ENCODE measurements around the gene UNC13A. TPM values are rescaled to one million over a fixed set of nuclear protein-coding genes. Genes with fewer than 3 reads are reported as not detected.
A peak's percentile ranks its signal among the peaks of the same experiment; 100 is the strongest.

UNC13A gene
- total RNA-seq, 2 donors from 2014 or later, result 0.16 to 0.45 TPM

- H3K27ac Mint-ChIP-seq, result no peak overlapping the region
- peaks cover 9% of the 10 kb centered on the region for H3K9me3 Mint-ChIP-seq
- ATAC-seq (replicated peaks), result no peak
- peaks cover 21% of the 10 kb centered on the region for H3K27me3 Mint-ChIP-seq
- H3K36me3 Mint-ChIP-seq (ENCODE audit: low read depth), result no peaks in the 10 kb centered on the region
- no peaks in the 10 kb centered on the region for H3K4me1 Mint-ChIP-seq
- no peak overlapping the region for H3K4me3 Mint-ChIP-seq
Observed at GRCh38 chr19:17665058-17665457, 23.1 kb downstream of the UNC13A start.

GRCh38 chr19:17659996-17660395 lies 28.2 kb downstream of the UNC13A start:
- H3K27me3 Mint-ChIP-seq, result peaks cover 9% of the 10 kb centered on the region
- H3K4me3 Mint-ChIP-seq, result no peak overlapping the region
- H3K9me3 Mint-ChIP-seq, result peaks cover 6% of the 10 kb centered on the region
- no peak for ATAC-seq (replicated peaks)
- H3K27ac Mint-ChIP-seq, result no peak overlapping the region
- H3K36me3 Mint-ChIP-seq (ENCODE audit: low read depth), result no peaks in the 10 kb centered on the region
- no peaks in the 10 kb centered on the region for H3K4me1 Mint-ChIP-seq

- Mint-ChIP-seq H3K9me3 (no peaks in the 10 kb centered on the region), H3K27me3 (peaks cover 5% of the 10 kb centered on the region), H3K27ac (no peak overlapping the region), H3K36me3 (ENCODE audit: low read depth) (no peaks in the 10 kb centered on the region), H3K4me1 (no peaks in the 10 kb centered on the region), H3K4me3 (no peak overlapping the region)
- ATAC-seq (replicated peaks), result no peak
Observed at GRCh38 chr19:17658666-17659065, 29.5 kb downstream of the UNC13A start.

GRCh38 chr19:17658240-17658639 lies 29.9 kb downstream of the UNC13A start:
- Mint-ChIP-seq H3K27me3 (peaks cover 5% of the 10 kb centered on the region), H3K4me3 (no peak overlapping the region), H3K9me3 (no peaks in the 10 kb centered on the region), H3K27ac (no peak overlapping the region), H3K4me1 (no peaks in the 10 kb centered on the region), H3K36me3 (ENCODE audit: low read depth) (no peaks in the 10 kb centered on the region)
- ATAC-seq (replicated peaks), result no peak

GRCh38 chr19:17656970-17657369 lies 31.2 kb downstream of the UNC13A start:
- Mint-ChIP-seq H3K9me3 (no peaks in the 10 kb centered on the region), H3K27me3 (peaks cover 5% of the 10 kb centered on the region)

GRCh38 chr19:17655751-17656472 lies 32.2 kb downstream of the UNC13A start:
- no peak for ATAC-seq (replicated peaks)
- peaks cover 5% of the 10 kb centered on the region for H3K27me3 Mint-ChIP-seq

More at GRCh38 chr19:17656970-17657369, 31.2 kb downstream of the UNC13A start:
- Mint-ChIP-seq H3K4me3 (no peak overlapping the region), H3K36me3 (ENCODE audit: low read depth) (no peaks in the 10 kb centered on the region), H3K27ac (no peak overlapping the region), H3K4me1 (no peaks in the 10 kb centered on the region)
- no peak for ATAC-seq (replicated peaks)

GRCh38 chr19:17654993-17655392 lies 33.2 kb downstream of the UNC13A start:
- ATAC-seq (replicated peaks), result peak; percentile 53
- Mint-ChIP-seq H3K27me3 (peaks cover 5% of the 10 kb centered on the region), H3K4me3 (no peak overlapping the region), H3K9me3 (no peaks in the 10 kb centered on the region), H3K36me3 (ENCODE audit: low read depth) (no peaks in the 10 kb centered on the region), H3K27ac (peak overlapping the region; percentile 71), H3K4me1 (no peaks in the 10 kb centered on the region)

More at GRCh38 chr19:17655751-17656472, 32.2 kb downstream of the UNC13A start:
- Mint-ChIP-seq H3K36me3 (ENCODE audit: low read depth) (no peaks in the 10 kb centered on the region), H3K4me3 (no peak overlapping the region), H3K27ac (peak overlapping the region; percentile 71), H3K4me1 (no peaks in the 10 kb centered on the region), H3K9me3 (no peaks in the 10 kb centered on the region)

GRCh38 chr19:17652627-17653026 lies 35.5 kb downstream of the UNC13A start:
- H3K27me3 Mint-ChIP-seq, result peaks cover 5% of the 10 kb centered on the region
- no peak overlapping the region for H3K27ac Mint-ChIP-seq
- ATAC-seq (replicated peaks), result no peak
- no peaks in the 10 kb centered on the region for H3K4me1 Mint-ChIP-seq
- no peaks in the 10 kb centered on the region for H3K36me3 Mint-ChIP-seq (ENCODE audit: low read depth)
- H3K9me3 Mint-ChIP-seq, result no peaks in the 10 kb centered on the region
- no peak overlapping the region for H3K4me3 Mint-ChIP-seq

GRCh38 chr19:17648786-17649185 lies 39.4 kb downstream of the UNC13A start:
- Mint-ChIP-seq H3K9me3 (no peaks in the 10 kb centered on the region), H3K27ac (no peak overlapping the region), H3K4me1 (no peaks in the 10 kb centered on the region), H3K27me3 (peaks cover 8% of the 10 kb centered on the region), H3K4me3 (no peak overlapping the region), H3K36me3 (ENCODE audit: low read depth) (no peaks in the 10 kb centered on the region)
- no peak for ATAC-seq (replicated peaks)

- no peak overlapping the region for H3K27ac Mint-ChIP-seq
- H3K4me3 Mint-ChIP-seq, result no peak overlapping the region
- H3K4me1 Mint-ChIP-seq, result no peaks in the 10 kb centered on the region
- no peak for ATAC-seq (replicated peaks)
- no peaks in the 10 kb centered on the region for H3K9me3 Mint-ChIP-seq
- H3K36me3 Mint-ChIP-seq (ENCODE audit: low read depth), result no peaks in the 10 kb centered on the region
- peaks cover 12% of the 10 kb centered on the region for H3K27me3 Mint-ChIP-seq
Observed at GRCh38 chr19:17648097-17648660, 40.0 kb downstream of the UNC13A start.

- no peak for ATAC-seq (replicated peaks)
- no peaks in the 10 kb centered on the region for H3K4me1 Mint-ChIP-seq
- H3K9me3 Mint-ChIP-seq, result no peaks in the 10 kb centered on the region
- H3K27ac Mint-ChIP-seq, result no peak overlapping the region
- no peak overlapping the region for H3K4me3 Mint-ChIP-seq
- peaks cover 12% of the 10 kb centered on the region for H3K27me3 Mint-ChIP-seq
- no peaks in the 10 kb centered on the region for H3K36me3 Mint-ChIP-seq (ENCODE audit: low read depth)
Observed at GRCh38 chr19:17647071-17648020, 40.8 kb downstream of the UNC13A start.

GRCh38 chr19:17646441-17646840 lies 41.7 kb downstream of the UNC13A start:
- Mint-ChIP-seq H3K36me3 (ENCODE audit: low read depth) (no peaks in the 10 kb centered on the region), H3K27ac (no peak overlapping the region), H3K9me3 (no peaks in the 10 kb centered on the region), H3K4me3 (no peak overlapping the region), H3K4me1 (no peaks in the 10 kb centered on the region), H3K27me3 (peaks cover 12% of the 10 kb centered on the region)
- no peak for ATAC-seq (replicated peaks)

- no peak for ATAC-seq (replicated peaks)
- Mint-ChIP-seq H3K27ac (no peak overlapping the region), H3K4me1 (no peaks in the 10 kb centered on the region), H3K4me3 (no peak overlapping the region), H3K36me3 (ENCODE audit: low read depth) (no peaks in the 10 kb centered on the region), H3K27me3 (peaks cover 12% of the 10 kb centered on the region), H3K9me3 (no peaks in the 10 kb centered on the region)
Observed at GRCh38 chr19:17645339-17645963, 42.7 kb downstream of the UNC13A start.

- H3K4me1 Mint-ChIP-seq, result no peaks in the 10 kb centered on the region
- H3K36me3 Mint-ChIP-seq (ENCODE audit: low read depth), result no peaks in the 10 kb centered on the region
- ATAC-seq (replicated peaks), result no peak
- no peak overlapping the region for H3K27ac Mint-ChIP-seq
- no peak overlapping the region for H3K4me3 Mint-ChIP-seq
- peaks cover 16% of the 10 kb centered on the region for H3K27me3 Mint-ChIP-seq
- no peaks in the 10 kb centered on the region for H3K9me3 Mint-ChIP-seq
Observed at GRCh38 chr19:17642656-17643055, 45.5 kb downstream of the UNC13A start.

All from activated T-helper 17 cell treated with anti-CD3 and anti-CD28 coated beads, Interleukin-2, amount 50 U/mL, for 72 hours (primary cell).